ENCODE results near the gene CORO7. TPM values are rescaled to one million over a fixed set of nuclear protein-coding genes. Genes with fewer than 3 reads are reported as not detected.

The CORO7 gene
- total RNA-seq, 2 experiments from 2014 or later: 168 to 186 TPM

DNA sequence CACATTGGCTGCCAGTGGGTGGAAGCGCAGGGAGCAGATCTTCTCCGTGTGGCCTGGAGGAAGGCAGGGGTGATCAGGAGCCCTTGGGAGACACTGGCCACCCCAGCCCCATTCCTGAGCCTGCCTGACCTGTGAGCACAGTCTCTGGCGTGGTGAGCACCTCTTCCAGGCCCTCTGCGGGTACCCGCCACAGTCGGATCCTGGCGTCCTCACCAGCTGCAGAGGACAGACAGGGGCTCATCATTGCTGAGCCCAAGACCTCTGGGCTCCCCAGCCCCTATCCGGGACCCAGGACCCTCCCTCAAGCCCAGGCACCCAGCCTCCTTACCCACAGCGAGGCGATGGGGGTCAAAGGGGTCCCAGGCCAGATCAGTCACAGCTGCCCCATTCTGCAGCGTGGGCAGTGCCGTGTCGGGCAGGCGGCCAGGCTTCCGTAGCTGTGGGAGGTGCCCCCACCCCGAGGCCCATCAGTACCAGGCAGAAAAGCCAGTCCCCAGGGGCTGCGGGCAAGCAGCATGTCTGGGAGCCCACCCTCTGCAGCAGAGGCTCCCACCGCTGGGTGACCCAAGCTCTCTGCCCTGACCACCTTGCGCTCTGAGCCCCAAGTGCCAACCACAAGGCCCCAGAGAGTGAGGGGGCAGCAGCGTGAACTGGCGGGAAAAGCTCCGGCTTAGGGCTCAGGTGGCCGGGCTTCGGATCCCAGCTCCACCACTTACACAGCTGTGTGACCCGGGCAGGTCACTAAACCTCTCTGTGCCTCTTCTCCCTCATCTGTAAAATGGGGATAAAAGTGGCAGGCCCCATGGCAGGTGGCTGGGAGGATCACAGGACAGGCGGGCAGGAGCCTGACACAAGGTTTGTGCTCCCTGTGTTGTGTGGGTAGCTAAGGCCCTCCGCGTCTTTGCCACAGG lies 55.1 kb downstream of the CORO7 start:
- DNase-seq: no peak
- H3K9me3 Mint-ChIP-seq: no peaks in the 10 kb centered on the region
- POLR2A ChIA-PET: no interaction called here
- H3K27me3 Mint-ChIP-seq: no peaks in the 10 kb centered on the region
- ATAC-seq (ENCODE audit: low read depth): no peak
- H3K27ac Mint-ChIP-seq: no peak overlapping the region
- peaks cover 10% of the 10 kb centered on the region for H3K36me3 Mint-ChIP-seq
- H3K4me1 Mint-ChIP-seq: no peaks in the 10 kb centered on the region
- no peak overlapping the region for H3K4me3 Mint-ChIP-seq

DNA sequence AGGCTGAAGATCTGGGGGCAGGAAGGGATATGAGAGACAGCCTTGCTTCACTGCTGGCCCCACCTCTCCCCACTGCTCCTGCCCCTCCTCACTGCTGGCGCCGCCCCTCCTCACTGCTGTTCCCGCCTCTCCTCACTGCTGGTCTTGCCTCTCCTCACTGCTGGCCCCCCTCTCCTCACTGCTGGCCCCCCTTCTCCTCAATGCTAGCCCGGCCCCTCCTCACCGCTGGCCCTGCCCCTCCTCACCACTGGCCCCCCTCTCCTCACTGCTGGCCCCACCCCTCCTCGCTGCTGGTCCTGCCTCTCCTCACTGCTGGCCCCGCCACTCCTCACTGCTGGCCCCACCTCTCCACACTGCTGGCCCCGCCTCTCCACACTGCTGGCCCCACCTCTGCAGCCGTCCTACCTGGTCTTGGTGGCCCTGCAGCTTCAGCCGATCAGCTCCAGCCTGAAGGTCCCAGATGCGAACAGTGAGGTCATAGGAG lies 55.8 kb downstream of the CORO7 start:
- peaks cover 10% of the 10 kb centered on the region for H3K36me3 Mint-ChIP-seq
- POLR2A ChIA-PET: no interaction called here
- H3K27me3 Mint-ChIP-seq: no peaks in the 10 kb centered on the region
- H3K4me1 Mint-ChIP-seq: no peaks in the 10 kb centered on the region
- H3K4me3 Mint-ChIP-seq: no peak overlapping the region
- no peak overlapping the region for H3K27ac Mint-ChIP-seq
- ATAC-seq (ENCODE audit: low read depth) (peak; percentile 21), DNase-seq (no peak)
- H3K9me3 Mint-ChIP-seq: no peaks in the 10 kb centered on the region

DNA sequence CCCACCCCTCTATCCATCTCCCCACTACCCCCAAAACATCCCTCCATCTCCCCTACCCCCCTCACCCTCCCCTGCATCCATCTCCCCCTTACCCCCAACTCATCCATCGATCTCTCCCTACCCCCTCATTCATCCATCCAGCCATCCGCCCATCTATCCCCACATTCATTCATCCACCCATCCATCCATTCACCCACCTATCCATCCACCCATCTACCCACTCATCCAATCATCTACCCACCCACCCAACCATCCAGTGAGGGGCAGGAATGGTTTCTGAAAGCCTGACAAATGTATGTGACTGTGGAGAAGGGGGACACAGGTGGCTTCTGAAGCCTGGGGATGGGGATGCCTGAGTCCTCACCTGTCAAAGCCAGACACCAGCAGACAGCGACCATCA lies 56.5 kb downstream of the CORO7 start:
- POLR2A ChIA-PET: interaction anchor here (0.6 kb wide), 1 partner anchor 79 kb away, joined by 3 read pairs; no protein-coding TSS in a partner anchor
- Mint-ChIP-seq H3K36me3 (peaks cover 11% of the 10 kb centered on the region), H3K4me3 (no peak overlapping the region), H3K9me3 (no peaks in the 10 kb centered on the region), H3K27me3 (no peaks in the 10 kb centered on the region), H3K4me1 (no peaks in the 10 kb centered on the region), H3K27ac (no peak overlapping the region)
- ATAC-seq (ENCODE audit: low read depth): no peak
- DNase-seq: no peak

DNA sequence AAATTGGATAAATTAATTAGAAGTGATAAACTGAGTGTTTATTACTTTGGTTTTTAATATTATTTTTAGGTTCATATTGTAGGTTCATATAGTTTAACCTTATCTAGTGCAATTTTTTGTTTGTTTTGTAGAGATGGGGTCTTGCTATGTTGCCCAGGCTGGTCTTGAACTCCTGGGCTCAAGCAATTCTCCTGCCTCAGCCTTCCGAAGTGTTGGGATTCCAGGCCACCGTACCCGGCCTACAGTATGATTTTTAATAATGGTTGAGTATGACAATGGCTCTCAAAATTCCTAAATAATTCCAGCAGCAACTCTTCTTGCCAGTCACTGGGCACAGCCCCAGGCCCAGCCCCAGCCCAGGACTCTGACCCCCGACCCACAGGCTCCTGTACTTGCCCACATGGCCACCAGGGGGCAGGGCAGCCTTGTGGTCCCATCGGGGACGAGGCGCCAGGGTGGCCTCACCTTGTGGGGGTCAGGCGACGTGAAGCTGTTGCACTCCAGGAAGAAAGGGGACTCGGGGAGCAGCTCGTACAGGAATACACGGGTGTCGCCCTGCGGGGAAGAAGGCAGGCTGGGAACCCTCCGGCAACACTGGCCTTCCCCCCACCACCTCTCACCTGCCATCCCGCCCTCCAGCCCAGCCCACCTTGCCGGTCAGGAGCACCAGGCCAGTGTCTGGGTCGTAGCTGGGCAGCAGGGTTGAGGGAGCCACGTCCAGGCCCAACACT lies 57.4 kb downstream of the CORO7 start:
- ATAC-seq (ENCODE audit: low read depth) (peak; percentile 63), DNase-seq (peak; percentile 78)
- H3K27me3 Mint-ChIP-seq: no peaks in the 10 kb centered on the region
- H3K9me3 Mint-ChIP-seq: no peaks in the 10 kb centered on the region
- no peak overlapping the region for H3K27ac Mint-ChIP-seq
- POLR2A ChIA-PET: interaction anchor here (0.6 kb wide), 2 partner anchors 80 to 450 kb away, joined by 3 to 4 read pairs; no protein-coding TSS in a partner anchor
- H3K36me3 Mint-ChIP-seq: peaks cover 13% of the 10 kb centered on the region
- no peak overlapping the region for H3K4me3 Mint-ChIP-seq
- no peaks in the 10 kb centered on the region for H3K4me1 Mint-ChIP-seq

DNA sequence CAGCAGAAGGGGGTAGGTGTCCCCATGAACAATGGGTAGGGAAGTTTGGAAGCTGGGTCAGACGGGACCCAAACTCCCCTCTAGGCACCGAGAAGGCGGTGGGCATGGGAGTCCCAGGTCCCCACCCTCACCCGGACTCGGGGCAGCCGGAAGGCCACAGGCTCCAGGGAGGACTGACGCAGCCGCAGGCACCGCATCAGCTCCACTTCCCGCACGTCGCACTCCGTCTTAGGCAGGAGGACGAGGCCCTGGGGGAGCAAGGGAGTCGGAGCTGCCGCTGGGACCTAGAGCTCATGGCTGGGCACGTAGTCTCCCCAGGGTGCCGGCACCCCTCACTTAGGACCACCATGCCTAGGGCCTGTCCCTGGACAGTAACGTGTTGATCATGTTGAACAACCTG lies 58.2 kb downstream of the CORO7 start:
- Mint-ChIP-seq H3K4me1 (no peaks in the 10 kb centered on the region), H3K4me3 (no peak overlapping the region), H3K27me3 (no peaks in the 10 kb centered on the region), H3K36me3 (peaks cover 7% of the 10 kb centered on the region), H3K27ac (no peak overlapping the region), H3K9me3 (no peaks in the 10 kb centered on the region)
- DNase-seq (no peak), ATAC-seq (ENCODE audit: low read depth) (no peak)
- POLR2A ChIA-PET: interaction anchor here (0.6 kb wide), 1 partner anchor 451 kb away, joined by 4 read pairs; no protein-coding TSS in a partner anchor

DNA sequence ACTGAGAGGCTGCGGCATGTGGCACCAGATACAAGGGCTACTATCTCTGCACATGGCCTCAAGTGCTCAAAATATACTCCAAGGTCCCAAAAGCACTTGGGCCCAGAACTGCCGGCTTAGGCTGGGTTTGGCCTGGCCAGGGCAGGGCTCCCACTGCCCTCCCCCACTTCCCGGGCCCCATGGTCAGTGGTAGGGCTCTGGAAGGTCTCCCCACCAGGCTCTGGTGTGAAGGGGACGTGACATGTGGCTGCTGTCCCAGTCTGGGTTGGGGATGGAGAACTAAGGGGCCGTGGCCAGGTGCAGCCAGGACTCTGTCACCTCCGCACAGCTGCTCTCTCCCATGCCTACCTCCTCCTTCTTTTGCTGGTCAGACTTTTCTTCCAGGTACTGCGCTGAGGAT lies 59.6 kb downstream of the CORO7 start:
- peaks cover under 1% of the 10 kb centered on the region for H3K4me1 Mint-ChIP-seq
- no peak overlapping the region for H3K4me3 Mint-ChIP-seq
- H3K27me3 Mint-ChIP-seq: no peaks in the 10 kb centered on the region
- POLR2A ChIA-PET: no interaction called here
- H3K9me3 Mint-ChIP-seq: no peaks in the 10 kb centered on the region
- H3K27ac Mint-ChIP-seq: no peak overlapping the region
- DNase-seq: no peak
- ATAC-seq (ENCODE audit: low read depth): no peak
- H3K36me3 Mint-ChIP-seq: peaks cover 7% of the 10 kb centered on the region

DNA sequence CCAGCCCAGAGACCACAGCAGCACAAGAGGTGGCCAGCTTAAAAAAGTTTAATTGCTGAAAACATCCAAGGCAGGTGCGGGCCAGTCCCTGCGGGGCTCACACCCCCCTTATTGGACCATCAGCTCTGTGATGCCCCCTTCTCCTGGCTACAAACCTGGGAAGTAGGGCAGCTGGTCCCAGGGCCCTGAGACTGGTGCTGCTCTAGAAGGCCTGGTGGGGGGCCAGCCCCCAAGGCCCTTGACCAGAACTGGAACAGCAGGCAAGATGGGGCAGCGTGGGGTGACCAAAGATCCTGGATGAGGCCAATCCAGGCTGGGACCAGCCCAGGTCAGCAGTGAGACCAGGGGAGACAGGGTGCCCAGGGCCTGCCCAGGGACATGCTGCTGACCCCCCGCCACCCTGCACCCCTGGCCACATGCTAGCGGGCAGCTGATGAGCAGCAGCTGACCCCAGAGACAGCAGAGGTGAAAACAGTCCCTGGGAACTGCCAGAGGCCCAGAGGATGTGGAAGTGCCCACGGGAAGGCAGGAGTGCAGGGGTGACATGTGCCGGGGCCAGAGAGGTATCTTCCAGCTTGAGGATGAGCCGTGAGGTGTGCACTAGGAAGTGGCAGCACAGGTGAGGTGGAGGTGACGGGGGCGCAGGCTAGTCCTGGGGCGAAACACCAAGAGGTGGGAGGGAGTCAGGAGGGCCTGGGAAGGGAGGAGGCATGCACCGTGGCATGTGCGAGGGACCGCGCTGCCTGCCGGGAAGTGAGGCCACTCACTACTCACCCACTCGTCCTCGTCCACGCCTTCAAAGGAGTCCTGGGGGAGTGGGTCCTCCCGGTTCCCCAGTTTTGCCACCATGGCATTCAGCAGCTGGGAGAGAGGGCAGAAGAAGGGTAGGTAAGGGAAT lies 61.6 kb downstream of the CORO7 start:
- Mint-ChIP-seq H3K4me1 (peaks cover 6% of the 10 kb centered on the region), H3K36me3 (peaks cover 7% of the 10 kb centered on the region), H3K27me3 (no peaks in the 10 kb centered on the region), H3K4me3 (no peak overlapping the region), H3K27ac (no peak overlapping the region), H3K9me3 (no peaks in the 10 kb centered on the region)
- POLR2A ChIA-PET: no interaction called here
- no peak for ATAC-seq (ENCODE audit: low read depth)
- DNase-seq: no peak

DNA sequence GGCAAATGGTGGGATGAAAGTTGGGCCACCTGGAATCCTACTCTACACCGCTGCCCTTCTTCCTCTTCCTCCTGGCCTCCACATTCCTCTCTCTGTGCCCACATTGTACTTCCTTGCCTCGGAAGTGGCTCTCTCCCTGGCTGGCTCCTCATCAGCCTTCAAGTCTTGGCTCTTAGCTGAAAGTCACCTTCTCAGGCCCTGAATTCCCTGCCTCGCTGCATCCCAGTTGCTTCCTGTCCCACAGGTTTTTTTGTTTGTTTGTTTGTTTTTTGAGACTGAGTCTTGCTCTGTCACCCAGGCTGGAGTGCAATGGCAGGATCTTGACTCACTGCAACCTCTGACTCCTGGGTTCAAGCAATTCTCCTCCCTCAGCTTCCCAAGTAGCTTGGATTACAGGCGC lies 62.7 kb downstream of the CORO7 start:
- Mint-ChIP-seq H3K36me3 (peaks cover 3% of the 10 kb centered on the region), H3K4me3 (no peak overlapping the region), H3K4me1 (peaks cover 6% of the 10 kb centered on the region), H3K27me3 (no peaks in the 10 kb centered on the region), H3K9me3 (no peaks in the 10 kb centered on the region), H3K27ac (no peak overlapping the region)
- DNase-seq: no peak
- POLR2A ChIA-PET: interaction anchor here (0.7 to 1.1 kb wide), 3 partner anchors 16 to 81 kb away, joined by 3 to 4 read pairs (median 3); partner anchors contain the start of gene TFAP4
- ATAC-seq (ENCODE audit: low read depth): no peak

DNA sequence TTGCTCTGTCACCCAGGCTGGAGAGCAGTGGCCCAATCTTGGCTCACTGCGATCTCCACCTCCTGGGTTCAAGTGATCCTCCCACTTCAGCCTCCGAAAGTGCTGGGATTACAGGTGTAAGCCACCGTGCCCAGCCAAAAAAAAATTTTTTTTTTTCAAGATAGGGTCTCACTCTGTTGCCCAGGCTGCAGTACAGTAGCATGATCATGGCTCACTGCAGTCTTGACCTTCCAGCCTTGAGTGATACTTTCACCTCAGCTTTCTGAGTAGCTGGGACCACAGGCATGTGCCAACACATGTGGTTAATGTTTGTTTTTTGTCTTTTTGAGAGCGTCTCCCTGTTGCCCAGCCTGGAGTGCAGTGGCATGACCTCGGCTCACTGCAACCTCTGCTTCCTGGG lies 63.6 kb downstream of the CORO7 start:
- POLR2A ChIA-PET: interaction anchor here (0.7 to 1.1 kb wide), 3 partner anchors 17 to 80 kb away, joined by 3 to 4 read pairs (median 3); partner anchors contain the start of gene TFAP4
- Mint-ChIP-seq H3K4me1 (peaks cover 9% of the 10 kb centered on the region), H3K4me3 (no peak overlapping the region), H3K27ac (no peak overlapping the region), H3K27me3 (no peaks in the 10 kb centered on the region), H3K9me3 (no peaks in the 10 kb centered on the region), H3K36me3 (peaks cover 5% of the 10 kb centered on the region)
- DNase-seq: no peak
- ATAC-seq (ENCODE audit: low read depth): no peak

DNA sequence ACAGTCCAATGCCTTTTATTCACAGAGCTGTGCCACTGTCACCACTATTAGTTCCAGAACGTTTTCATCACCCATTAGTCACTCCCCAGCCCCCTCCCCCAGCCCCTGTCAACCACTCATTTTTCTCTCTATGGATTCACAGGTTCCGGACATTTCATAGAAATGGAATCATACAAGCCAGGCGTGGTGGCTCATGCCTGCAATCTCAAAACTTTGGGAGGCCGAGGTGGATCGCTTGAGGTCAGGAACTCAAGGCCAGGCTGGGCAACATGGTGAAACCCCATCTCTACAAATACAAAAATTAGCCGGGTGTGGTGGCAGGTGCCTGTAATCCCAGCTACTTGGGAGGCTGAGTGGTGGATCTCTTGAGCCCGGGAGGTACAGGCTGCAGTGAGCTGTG lies 64.5 kb downstream of the CORO7 start:
- Mint-ChIP-seq H3K4me3 (no peak overlapping the region), H3K27me3 (no peaks in the 10 kb centered on the region), H3K9me3 (no peaks in the 10 kb centered on the region), H3K4me1 (peaks cover 9% of the 10 kb centered on the region), H3K27ac (no peak overlapping the region), H3K36me3 (peaks cover 5% of the 10 kb centered on the region)
- POLR2A ChIA-PET: interaction anchor here (0.9 to 2.3 kb wide), 4 partner anchors 44 to 81 kb away, joined by 3 to 12 read pairs (median 8); partner anchors contain the start of genes CORO7 and TFAP4
- DNase-seq: no peak
- no peak for ATAC-seq (ENCODE audit: low read depth)

DNA sequence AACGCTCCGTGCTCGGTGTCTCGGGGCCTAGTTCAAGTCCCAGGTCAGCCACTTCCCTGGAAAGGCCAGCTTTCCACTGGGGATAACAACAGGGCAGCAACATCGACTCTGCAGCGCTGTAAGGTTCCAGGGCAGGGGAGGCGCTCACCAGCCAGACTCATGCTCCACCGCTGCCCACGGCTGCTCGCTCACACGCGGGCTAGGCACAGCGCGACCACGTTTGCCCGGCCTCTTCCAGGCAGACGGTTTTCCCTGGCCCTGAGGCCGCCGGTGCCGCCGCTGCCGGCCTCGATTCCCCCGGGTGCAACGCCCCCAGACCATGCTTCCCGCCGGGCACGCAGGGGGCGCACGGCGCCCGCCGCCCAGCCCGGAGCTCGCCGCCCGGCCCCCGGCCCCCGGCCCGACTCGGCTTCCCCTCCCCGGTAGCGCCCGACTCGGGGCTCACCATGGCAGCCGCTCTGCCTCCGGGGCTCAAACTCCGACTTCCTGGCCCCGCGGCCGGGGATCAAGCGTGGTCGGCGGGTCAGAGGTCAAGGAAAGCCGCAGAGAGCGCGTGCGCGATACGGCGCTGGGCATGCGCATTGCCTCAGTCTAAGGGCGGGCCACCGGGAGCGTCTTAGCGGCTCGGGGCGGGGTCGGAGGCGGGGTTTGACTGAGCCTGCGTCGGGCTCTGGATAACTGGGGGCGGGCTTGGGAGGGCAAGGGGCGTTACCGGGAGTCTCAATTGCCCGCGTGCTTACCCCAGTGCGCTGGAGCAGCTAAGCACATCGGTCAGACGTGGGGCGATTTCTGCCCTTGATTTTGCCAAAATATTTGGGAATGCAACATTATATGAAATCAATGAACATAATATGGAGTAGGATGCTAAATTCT lies 65.4 kb downstream of the CORO7 start, which contains the start of gene PAM16:
TSS of gene PAM16 (minus strand) at position 535 of the 873 bp plus-strand sequence. CDS start at position 448, 87 bp downstream.
- H3K4me1 Mint-ChIP-seq: peaks cover 9% of the 10 kb centered on the region
- DNase-seq (peak; percentile 100), ATAC-seq (ENCODE audit: low read depth) (peak; percentile 95)
- H3K9me3 Mint-ChIP-seq: no peaks in the 10 kb centered on the region
- H3K27me3 Mint-ChIP-seq: no peaks in the 10 kb centered on the region
- peak within 1 kb of the TSS; percentile 91 for H3K27ac Mint-ChIP-seq
- H3K36me3 Mint-ChIP-seq: peaks cover 5% of the 10 kb centered on the region
- POLR2A ChIA-PET: interaction anchor here (0.5 to 2.3 kb wide), 13 partner anchors 19 to 435 kb away, joined by 3 to 12 read pairs (median 3); partner anchors contain the start of genes CORO7, MGRN1 and TFAP4
- H3K4me3 Mint-ChIP-seq: peak within 1 kb of the TSS; percentile 94

Measured in activated naive CD8-positive, alpha-beta T cell treated with anti-CD3 and anti-CD28 coated beads, Interleukin-2, amount 10 ng/mL, durations not matched to agents 7 days and 5 days (primary cell).